IPS-18a (cell line): Measurements from ENCODE around the gene GPR137B.

Experiments used
- H3K27ac ChIP-seq: one replicate; pipeline ENCODE4 v1.5.1; 2013; ENCODE audit warnings: low read length
- H3K27me3 ChIP-seq: one replicate; pipeline ENCODE4 v1.6.1; 2013; ENCODE audit warnings: mild to moderate bottlenecking, low read length; ENCODE audit not compliant: control insufficient read depth, insufficient read depth
- H3K36me3 ChIP-seq: one replicate; pipeline ENCODE4 v1.6.1; 2013; ENCODE audit warnings: low read depth, low read length; ENCODE audit not compliant: control insufficient read depth
- H3K4me1 ChIP-seq: one replicate; pipeline ENCODE4 v1.6.1; 2013; ENCODE audit warnings: low read depth, low read length; ENCODE audit not compliant: control insufficient read depth
- H3K4me3 ChIP-seq: one replicate; pipeline ENCODE4 v1.5.1; 2013; ENCODE audit warnings: low read length
- H3K9ac ChIP-seq: one replicate; pipeline ENCODE4 v1.6.1; 2013; ENCODE audit warnings: mild to moderate bottlenecking, low read length, moderate library complexity
- H3K9me3 ChIP-seq: one replicate; pipeline ENCODE4 v1.6.1; 2013; ENCODE audit warnings: low read depth, low read length; ENCODE audit not compliant: control insufficient read depth

GPR137B gene

GRCh38 chr1:236214761-236215160, 72.4 kb downstream of the GPR137B start:
- Histone ChIP-seq H3K27me3 (no peaks in the 10 kb centered on the region), H3K4me1 (no peaks in the 10 kb centered on the region), H3K9me3 (no peaks in the 10 kb centered on the region), H3K9ac (no peak overlapping the region), H3K36me3 (no peaks in the 10 kb centered on the region), H3K27ac (no peak overlapping the region), H3K4me3 (no peak overlapping the region)

- Histone ChIP-seq H3K27ac (no peak overlapping the region), H3K9me3 (no peaks in the 10 kb centered on the region), H3K27me3 (no peaks in the 10 kb centered on the region), H3K36me3 (no peaks in the 10 kb centered on the region), H3K4me3 (no peak overlapping the region), H3K4me1 (no peaks in the 10 kb centered on the region), H3K9ac (no peak overlapping the region)
Observed at GRCh38 chr1:236220473-236220872, 78.1 kb downstream of the GPR137B start.

GRCh38 chr1:236222632-236223031, 80.3 kb downstream of the GPR137B start:
- H3K27ac ChIP-seq, result no peak overlapping the region
- H3K27me3 ChIP-seq, result no peaks in the 10 kb centered on the region
- H3K9me3 ChIP-seq, result no peaks in the 10 kb centered on the region
- no peak overlapping the region for H3K9ac ChIP-seq
- H3K36me3 ChIP-seq, result no peaks in the 10 kb centered on the region
- H3K4me3 ChIP-seq, result no peak overlapping the region
- H3K4me1 ChIP-seq, result no peaks in the 10 kb centered on the region

GRCh38 chr1:236228411-236228810, 86.1 kb downstream of the GPR137B start:
- no peaks in the 10 kb centered on the region for H3K27me3 ChIP-seq
- no peaks in the 10 kb centered on the region for H3K4me1 ChIP-seq
- no peaks in the 10 kb centered on the region for H3K9me3 ChIP-seq
- no peaks in the 10 kb centered on the region for H3K36me3 ChIP-seq
- H3K4me3 ChIP-seq, result no peak overlapping the region
- no peak overlapping the region for H3K9ac ChIP-seq
- H3K27ac ChIP-seq, result no peak overlapping the region

GRCh38 chr1:236235116-236235515, 92.8 kb downstream of the GPR137B start:
- Histone ChIP-seq H3K9ac (no peak overlapping the region), H3K36me3 (no peaks in the 10 kb centered on the region), H3K27ac (no peak overlapping the region), H3K4me3 (no peak overlapping the region), H3K4me1 (no peaks in the 10 kb centered on the region), H3K9me3 (no peaks in the 10 kb centered on the region), H3K27me3 (no peaks in the 10 kb centered on the region)

GRCh38 chr1:236239092-236239585, 96.8 kb downstream of the GPR137B start:
- Histone ChIP-seq H3K4me3 (no peak overlapping the region), H3K9ac (no peak overlapping the region), H3K27me3 (no peaks in the 10 kb centered on the region), H3K27ac (no peak overlapping the region), H3K4me1 (no peaks in the 10 kb centered on the region), H3K36me3 (no peaks in the 10 kb centered on the region), H3K9me3 (no peaks in the 10 kb centered on the region)

- no peaks in the 10 kb centered on the region for H3K36me3 ChIP-seq
- H3K27me3 ChIP-seq, result no peaks in the 10 kb centered on the region
- no peaks in the 10 kb centered on the region for H3K9me3 ChIP-seq
- H3K4me1 ChIP-seq, result no peaks in the 10 kb centered on the region
- H3K4me3 ChIP-seq, result no peak overlapping the region
- no peak overlapping the region for H3K27ac ChIP-seq
- no peak overlapping the region for H3K9ac ChIP-seq
Observed at GRCh38 chr1:236240675-236241074, 98.3 kb downstream of the GPR137B start.

- Histone ChIP-seq H3K4me3 (no peak overlapping the region), H3K4me1 (no peaks in the 10 kb centered on the region), H3K9me3 (no peaks in the 10 kb centered on the region), H3K9ac (no peak overlapping the region), H3K27me3 (no peaks in the 10 kb centered on the region), H3K36me3 (no peaks in the 10 kb centered on the region), H3K27ac (no peak overlapping the region)
Observed at GRCh38 chr1:236242568-236242967, 100.2 kb downstream of the GPR137B start.

- H3K4me3 ChIP-seq, result no peak overlapping the region
- no peaks in the 10 kb centered on the region for H3K27me3 ChIP-seq
- H3K27ac ChIP-seq, result no peak overlapping the region
- no peaks in the 10 kb centered on the region for H3K9me3 ChIP-seq
- no peaks in the 10 kb centered on the region for H3K36me3 ChIP-seq
- H3K9ac ChIP-seq, result no peak overlapping the region
- H3K4me1 ChIP-seq, result no peaks in the 10 kb centered on the region
Observed at GRCh38 chr1:236247286-236247685, 104.9 kb downstream of the GPR137B start.

- Histone ChIP-seq H3K36me3 (no peaks in the 10 kb centered on the region), H3K27me3 (no peaks in the 10 kb centered on the region), H3K4me1 (no peaks in the 10 kb centered on the region), H3K9me3 (no peaks in the 10 kb centered on the region), H3K4me3 (no peak overlapping the region), H3K9ac (no peak overlapping the region), H3K27ac (no peak overlapping the region)
Observed at GRCh38 chr1:236251587-236251986, 109.2 kb downstream of the GPR137B start.

- Histone ChIP-seq H3K9ac (no peak overlapping the region), H3K4me1 (no peaks in the 10 kb centered on the region), H3K27me3 (no peaks in the 10 kb centered on the region), H3K9me3 (no peaks in the 10 kb centered on the region), H3K27ac (no peak overlapping the region), H3K4me3 (no peak overlapping the region), H3K36me3 (no peaks in the 10 kb centered on the region)
Observed at GRCh38 chr1:236253119-236253518, 110.8 kb downstream of the GPR137B start.

GRCh38 chr1:236253918-236254637, 111.7 kb downstream of the GPR137B start:
- Histone ChIP-seq H3K4me3 (no peak overlapping the region), H3K9ac (no peak overlapping the region), H3K9me3 (peaks cover 1% of the 10 kb centered on the region), H3K4me1 (no peaks in the 10 kb centered on the region), H3K36me3 (no peaks in the 10 kb centered on the region), H3K27me3 (no peaks in the 10 kb centered on the region), H3K27ac (no peak overlapping the region)
